Suprapubic skin (tissue), 4 donors: ENCODE data around the gene KRTAP6-2. TPM values are rescaled to one million over a fixed set of nuclear protein-coding genes. Genes with fewer than 3 reads are reported as not detected.

Source experiments
- DNase-seq, 2 donors: peaks; one replicate each; pipeline ENCODE4 v3.0.0-alpha.2; 2019; ENCODE audit warnings: low spot score in 2 of 2
- H3K27ac ChIP-seq: fragments of 200-600 bp; sonication (generic); one replicate; pipeline ENCODE4 v1.5.1; 2019
- H3K27me3 ChIP-seq: fragments of 200-600 bp; sonication (generic); one replicate; pipeline ENCODE4 v1.5.1; 2019
- H3K36me3 ChIP-seq: fragments of 200-600 bp; sonication (generic); one replicate; pipeline ENCODE4 v1.5.1; 2019
- H3K4me1 ChIP-seq: fragments of 200-600 bp; sonication (generic); one replicate; pipeline ENCODE4 v1.5.1; 2019
- H3K4me3 ChIP-seq: fragments of 200-600 bp; sonication (generic); one replicate; pipeline ENCODE4 v1.5.1; 2019; ENCODE audit warnings: mild to moderate bottlenecking
- H3K9me3 ChIP-seq: fragments of 200-600 bp; sonication (generic); one replicate; pipeline ENCODE4 v1.5.1; 2019
- EP300 ChIP-seq: sonication (generic); formaldehyde crosslinking; IDR thresholded peaks from one replicate; pipeline ENCODE4 v1.6.1; 2017; ENCODE audit warnings: antibody characterized with exemption
- POLR2A ChIP-seq, 2 donors: fragments of 450-650 bp; IDR thresholded peaks; one replicate each; pipeline ENCODE4 v1.6.1; 2017; ENCODE audit warnings: antibody characterized with exemption in 2 of 2, mild to moderate bottlenecking in 2 of 2, moderate library complexity in 2 of 2
- POLR2AphosphoS5 ChIP-seq, 3 donors: sonication (generic); formaldehyde crosslinking; IDR thresholded peaks; one replicate each; pipeline ENCODE4 v1.6.1; 2017; ENCODE audit warnings: antibody characterized with exemption in 3 of 3
- WGBS: methylation state at CpG from one replicate; pipeline ENCODE4 v1.1.5; 2018; 5-methylcytosine and 5-hydroxymethylcytosine counted together
- total RNA-seq, 4 donors: library from RNA; depleted of rRNA; stranded (reverse); fragments of >200 nt; gene quantifications; one replicate each; pipeline ENCODE4 v1.1.0, GENCODE V29; 2016
- TF ChIP-seq, protein P1 (sequence below), 2 donors: fragments of 200-600 bp in 1 of 2; fragments of 450-650 bp in 1 of 2; sonication (generic) in 1 of 2; IDR thresholded peaks; one replicate each; pipeline ENCODE4 v1.5.1; 2016 to 2019; ENCODE audit warnings: antibody characterized with exemption in 2 of 2, mild to moderate bottlenecking in 1 of 2, moderate library complexity in 1 of 2

The KRTAP6-2 gene
- total RNA-seq, 4 donors from 2014 or later, result not detected

DNA sequence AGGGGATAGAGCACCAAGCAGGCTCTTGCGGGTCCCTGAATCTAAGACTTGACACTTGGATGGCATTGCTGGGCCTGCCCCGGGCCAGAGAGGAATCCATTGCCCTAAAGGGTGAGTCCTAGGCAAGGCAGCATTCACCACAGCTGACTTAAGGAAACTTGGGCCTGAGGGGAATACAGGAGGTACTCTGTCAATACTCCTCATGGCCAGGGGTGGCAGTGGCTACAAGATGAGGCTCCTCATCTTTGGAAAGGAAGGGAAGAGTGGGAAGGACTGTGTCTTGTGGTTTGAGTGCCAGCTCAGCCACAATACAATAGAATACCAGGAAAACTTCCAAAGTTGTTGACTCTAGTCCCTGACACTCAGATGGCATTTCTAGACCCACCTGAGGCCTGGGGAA lies 7.3 kb upstream of the KRTAP6-2 start:
- no peak for DNase-seq
- H3K27ac ChIP-seq, result no peak overlapping the region
- H3K4me3 ChIP-seq, result no peak overlapping the region
- H3K4me1 ChIP-seq, result no peaks in the 10 kb centered on the region
- H3K27me3 ChIP-seq, result no peaks in the 10 kb centered on the region
- no peak for TF ChIP-seq EP300
- no peak for TF ChIP-seq POLR2AphosphoS5 (IDR thresholded peaks at IDR 0.05)
- TF ChIP-seq, protein P1, sequence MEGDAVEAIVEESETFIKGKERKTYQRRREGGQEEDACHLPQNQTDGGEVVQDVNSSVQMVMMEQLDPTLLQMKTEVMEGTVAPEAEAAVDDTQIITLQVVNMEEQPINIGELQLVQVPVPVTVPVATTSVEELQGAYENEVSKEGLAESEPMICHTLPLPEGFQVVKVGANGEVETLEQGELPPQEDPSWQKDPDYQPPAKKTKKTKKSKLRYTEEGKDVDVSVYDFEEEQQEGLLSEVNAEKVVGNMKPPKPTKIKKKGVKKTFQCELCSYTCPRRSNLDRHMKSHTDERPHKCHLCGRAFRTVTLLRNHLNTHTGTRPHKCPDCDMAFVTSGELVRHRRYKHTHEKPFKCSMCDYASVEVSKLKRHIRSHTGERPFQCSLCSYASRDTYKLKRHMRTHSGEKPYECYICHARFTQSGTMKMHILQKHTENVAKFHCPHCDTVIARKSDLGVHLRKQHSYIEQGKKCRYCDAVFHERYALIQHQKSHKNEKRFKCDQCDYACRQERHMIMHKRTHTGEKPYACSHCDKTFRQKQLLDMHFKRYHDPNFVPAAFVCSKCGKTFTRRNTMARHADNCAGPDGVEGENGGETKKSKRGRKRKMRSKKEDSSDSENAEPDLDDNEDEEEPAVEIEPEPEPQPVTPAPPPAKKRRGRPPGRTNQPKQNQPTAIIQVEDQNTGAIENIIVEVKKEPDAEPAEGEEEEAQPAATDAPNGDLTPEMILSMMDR (IDR thresholded peaks at IDR 0.05), result no peak
- TF ChIP-seq POLR2A (IDR thresholded peaks at IDR 0.05), result no peak
- H3K9me3 ChIP-seq, result no peaks in the 10 kb centered on the region
- H3K36me3 ChIP-seq, result no peaks in the 10 kb centered on the region
- 100% methylated on average over 2 of the region's 2 CpGs for WGBS

DNA sequence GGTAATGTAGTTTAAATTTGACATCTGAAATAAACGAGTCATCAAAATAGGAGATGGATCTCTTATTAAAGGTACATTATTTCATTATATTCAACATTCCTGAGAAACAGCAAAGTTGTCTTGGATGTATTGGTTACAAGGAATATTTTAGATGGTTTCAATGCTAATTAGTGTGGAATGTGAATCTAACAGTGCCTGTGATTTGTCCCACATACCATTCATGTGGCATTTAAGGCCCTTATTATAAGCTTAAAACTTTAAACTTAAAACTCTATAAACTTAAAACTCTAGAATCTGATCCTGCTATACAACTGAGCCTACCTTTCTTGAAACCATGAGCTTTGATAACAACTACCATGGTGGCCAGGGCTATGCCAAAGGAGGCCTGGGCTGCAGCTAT lies 2.1 kb upstream of the KRTAP6-2 start, which contains the start of gene KRTAP22-1:
TSS of gene KRTAP22-1 (plus strand) at position 301 of the 400 bp plus-strand sequence.
- H3K4me1 ChIP-seq, result no peaks in the 10 kb centered on the region
- H3K27me3 ChIP-seq, result no peaks in the 10 kb centered on the region
- H3K36me3 ChIP-seq, result no peaks in the 10 kb centered on the region
- no peak within 1 kb of the TSS for H3K27ac ChIP-seq
- no peak for DNase-seq
- no peaks in the 10 kb centered on the region for H3K9me3 ChIP-seq
- TF ChIP-seq POLR2AphosphoS5 (IDR thresholded peaks at IDR 0.05), result no peak
- TF ChIP-seq, protein P1 (IDR thresholded peaks at IDR 0.05), result no peak
- TF ChIP-seq EP300, result no peak
- no peak for TF ChIP-seq POLR2A (IDR thresholded peaks at IDR 0.05)
- H3K4me3 ChIP-seq, result no peak within 1 kb of the TSS
- WGBS, result 90% methylated on average over 1 of the region's 1 CpG

DNA sequence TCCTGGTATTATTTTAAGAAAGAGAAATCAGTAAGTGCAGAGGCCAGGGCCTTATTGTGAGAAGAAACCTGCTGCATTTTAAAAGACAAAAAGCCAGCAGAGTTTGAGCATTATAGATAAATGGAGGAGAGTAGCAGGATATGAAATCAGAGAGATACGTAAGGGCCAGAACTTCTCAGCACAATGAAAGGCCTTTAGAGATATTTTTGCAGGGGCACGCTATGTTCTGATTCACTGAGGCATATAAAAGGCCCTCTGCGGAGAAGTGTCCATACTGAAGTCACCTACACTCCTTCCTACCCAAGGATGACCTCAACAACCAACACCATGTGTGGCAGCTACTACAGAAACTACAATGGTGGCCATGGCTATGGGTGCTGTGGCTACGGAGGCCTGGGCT lies 6.6 kb downstream of the KRTAP6-2 start, which contains the start of gene KRTAP6-3:
TSS of gene KRTAP6-3 (plus strand) at position 301 of the 400 bp plus-strand sequence. CDS start at position 307, 6 bp downstream.
- no peaks in the 10 kb centered on the region for H3K36me3 ChIP-seq
- no peaks in the 10 kb centered on the region for H3K9me3 ChIP-seq
- H3K27ac ChIP-seq, result no peak within 1 kb of the TSS
- TF ChIP-seq, protein P1 (IDR thresholded peaks at IDR 0.05), result no peak
- TF ChIP-seq EP300 (no peak), POLR2AphosphoS5 (IDR thresholded peaks at IDR 0.05) (no peak), POLR2A (IDR thresholded peaks at IDR 0.05) (no peak)
- no peaks in the 10 kb centered on the region for H3K4me1 ChIP-seq
- H3K27me3 ChIP-seq, result no peaks in the 10 kb centered on the region
- H3K4me3 ChIP-seq, result no peak within 1 kb of the TSS
- 91% methylated on average over 4 of the region's 4 CpGs for WGBS
- no peak for DNase-seq

DNA sequence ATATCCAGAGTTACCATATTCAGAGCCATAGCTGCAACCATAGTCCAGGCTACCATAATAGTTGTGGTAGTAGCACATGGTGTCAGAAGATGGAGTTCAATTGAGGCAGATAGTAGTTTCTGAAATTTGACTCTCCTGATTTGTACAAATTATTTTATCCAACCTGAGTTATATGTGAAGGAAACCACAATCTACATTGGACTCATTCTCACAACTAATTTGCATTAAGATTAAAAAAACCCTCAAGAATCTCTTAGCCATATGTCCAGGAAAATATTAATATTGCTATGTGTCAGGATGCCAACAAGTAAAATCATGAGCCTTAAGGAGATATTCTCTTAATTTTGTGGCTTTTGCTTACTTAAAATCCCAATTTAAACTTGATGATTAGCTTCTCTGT lies 8.4 kb downstream of the KRTAP6-2 start, which contains the start of gene KRTAP22-2:
TSS of gene KRTAP22-2 (minus strand) at position 101 of the 400 bp plus-strand sequence.
- Histone ChIP-seq H3K9me3 (no peaks in the 10 kb centered on the region), H3K36me3 (no peaks in the 10 kb centered on the region), H3K4me3 (no peak within 1 kb of the TSS), H3K27ac (no peak within 1 kb of the TSS), H3K27me3 (no peaks in the 10 kb centered on the region), H3K4me1 (no peaks in the 10 kb centered on the region)
- no peak for DNase-seq
- TF ChIP-seq, protein P1 (IDR thresholded peaks at IDR 0.05), result no peak

DNA sequence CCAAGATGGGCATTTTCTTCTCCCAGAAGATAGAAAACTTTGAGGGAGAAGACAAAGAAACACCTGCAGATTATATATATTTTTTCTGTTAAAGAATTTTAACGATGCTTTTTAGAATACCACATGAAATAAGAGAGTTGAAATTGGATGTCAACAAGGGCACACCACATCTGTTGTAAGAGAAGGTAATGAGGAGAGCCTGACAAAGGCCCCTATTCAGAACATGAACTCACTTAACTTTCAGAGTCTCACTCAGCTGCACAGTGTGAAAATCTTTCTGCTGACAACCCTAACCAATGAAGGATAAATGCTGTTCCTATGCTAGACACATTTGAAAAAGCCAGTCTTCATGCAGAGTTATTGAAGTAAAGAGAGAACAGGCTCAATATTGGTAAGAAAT lies 15.8 kb downstream of the KRTAP6-2 start:
- H3K27me3 ChIP-seq, result no peaks in the 10 kb centered on the region
- no peak overlapping the region for H3K4me3 ChIP-seq
- TF ChIP-seq, protein P1 (IDR thresholded peaks at IDR 0.05), result no peak
- TF ChIP-seq POLR2A (IDR thresholded peaks at IDR 0.05) (no peak), EP300 (no peak)
- H3K4me1 ChIP-seq, result no peaks in the 10 kb centered on the region
- DNase-seq, result no peak
- no peaks in the 10 kb centered on the region for H3K36me3 ChIP-seq
- 69% methylated on average over 1 of the region's 1 CpG for WGBS
- H3K9me3 ChIP-seq, result no peaks in the 10 kb centered on the region
- H3K27ac ChIP-seq, result no peak overlapping the region
